ENCODE results near the gene MPC2. TPM values are rescaled to one million over a fixed set of nuclear protein-coding genes. Genes with fewer than 3 reads are reported as not detected.

The MPC2 gene
- polyA plus RNA-seq, 1 donor (not counting 4 experiments of a cell fraction or from before 2014, with no cell fraction given): 61.6 TPM

GRCh38 chr1:167943541-167943940 lies 6.7 kb upstream of the MPC2 start:
- dilution Hi-C loops (cut with MboI; ENCODE audit: extremely low pct_ligation_motif_present, low sequenced_read_pairs): no loop called here
- DNase-seq (ENCODE audit: low read depth, low spot score) (peak; percentile 19), FAIRE-seq (no peak)
- no peaks in the 10 kb centered on the region for H3K9me1 ChIP-seq (ENCODE audit: control insufficient read depth, extremely low read depth, insufficient read depth, low read length)
- no peak overlapping the region for H3K4me3 ChIP-seq (ENCODE audit: control insufficient read depth in 2 of 3, extremely low read depth in 1 of 3, insufficient read depth in 2 of 3, low read depth in 1 of 3, low read length in 3 of 3)
- H3K9ac ChIP-seq (ENCODE audit: control insufficient read depth, extremely low read depth, insufficient read depth, low read length): no peak overlapping the region
- H4K20me1 ChIP-seq (ENCODE audit: control insufficient read depth, extremely low read depth, insufficient read depth, low read length): no peaks in the 10 kb centered on the region
- H3K36me3 ChIP-seq (ENCODE audit: control insufficient read depth in 2 of 2, extremely low read depth in 1 of 2, insufficient read depth in 2 of 2, low read length in 2 of 2): peaks cover 0 to 4% of the 10 kb centered on the region in 2 experiments
- no peak for TF ChIP-seq EZH2 (IDR thresholded peaks at IDR 0.05; ENCODE audit: low read length)
- TF ChIP-seq CTCF (optimal IDR thresholded peaks at IDR 0.05 in 1 of 3, IDR thresholded peaks at IDR 0.05 in 1 of 3, conservative IDR thresholded peaks at IDR 0.05 in 1 of 3; ENCODE audit: extremely low read depth in 1 of 3, insufficient read depth in 2 of 3, low read length in 3 of 3): no peak
- no peak overlapping the region for H2AFZ ChIP-seq (ENCODE audit: control insufficient read depth, low read length)
- no peaks in the 10 kb centered on the region for H3K9me3 ChIP-seq (ENCODE audit: control insufficient read depth, low read depth, low read length)
- no peaks in the 10 kb centered on the region for H3K27me3 ChIP-seq (ENCODE audit: control insufficient read depth, extremely low read depth, insufficient read depth, low read length)
- H3K27ac ChIP-seq (ENCODE audit: control insufficient read depth, insufficient read depth, low read length): no peak overlapping the region
- H3K4me1 ChIP-seq (ENCODE audit: control insufficient read depth, extremely low read depth, insufficient read depth, low read length): no peaks in the 10 kb centered on the region
- peaks cover 93% of the 10 kb centered on the region for H3K79me2 ChIP-seq (ENCODE audit: control insufficient read depth, insufficient read depth, low read length)
- H3K4me2 ChIP-seq (ENCODE audit: control insufficient read depth, extremely low read depth, insufficient read depth, low read depth, low read length): no peak overlapping the region

GRCh38 chr1:167940264-167940663 lies 3.4 kb upstream of the MPC2 start:
- no peaks in the 10 kb centered on the region for H3K9me3 ChIP-seq (ENCODE audit: control insufficient read depth, low read depth, low read length)
- H2AFZ ChIP-seq (ENCODE audit: control insufficient read depth, low read length): no peak overlapping the region
- no peaks in the 10 kb centered on the region for H3K9me1 ChIP-seq (ENCODE audit: control insufficient read depth, extremely low read depth, insufficient read depth, low read length)
- peaks cover 0 to 4% of the 10 kb centered on the region in 2 experiments for H3K36me3 ChIP-seq (ENCODE audit: control insufficient read depth in 2 of 2, extremely low read depth in 1 of 2, insufficient read depth in 2 of 2, low read length in 2 of 2)
- no peak for FAIRE-seq
- H3K4me3 ChIP-seq (ENCODE audit: control insufficient read depth in 2 of 3, extremely low read depth in 1 of 3, insufficient read depth in 2 of 3, low read depth in 1 of 3, low read length in 3 of 3): no peak overlapping the region
- no peaks in the 10 kb centered on the region for H3K27me3 ChIP-seq (ENCODE audit: control insufficient read depth, extremely low read depth, insufficient read depth, low read length)
- dilution Hi-C loops (cut with MboI; ENCODE audit: extremely low pct_ligation_motif_present, low sequenced_read_pairs): no loop called here
- H4K20me1 ChIP-seq (ENCODE audit: control insufficient read depth, extremely low read depth, insufficient read depth, low read length): no peaks in the 10 kb centered on the region
- peaks cover 84% of the 10 kb centered on the region for H3K79me2 ChIP-seq (ENCODE audit: control insufficient read depth, insufficient read depth, low read length)
- H3K9ac ChIP-seq (ENCODE audit: control insufficient read depth, extremely low read depth, insufficient read depth, low read length): no peak overlapping the region
- H3K4me1 ChIP-seq (ENCODE audit: control insufficient read depth, extremely low read depth, insufficient read depth, low read length): no peaks in the 10 kb centered on the region
- TF ChIP-seq EZH2 (IDR thresholded peaks at IDR 0.05; ENCODE audit: low read length) (no peak), CTCF (optimal IDR thresholded peaks at IDR 0.05 in 1 of 3, IDR thresholded peaks at IDR 0.05 in 1 of 3, conservative IDR thresholded peaks at IDR 0.05 in 1 of 3; ENCODE audit: extremely low read depth in 1 of 3, insufficient read depth in 2 of 3, low read length in 3 of 3) (no peak)
- no peak overlapping the region for H3K4me2 ChIP-seq (ENCODE audit: control insufficient read depth, extremely low read depth, insufficient read depth, low read depth, low read length)
- H3K27ac ChIP-seq (ENCODE audit: control insufficient read depth, insufficient read depth, low read length): no peak overlapping the region
- DNase-seq (ENCODE audit: low read depth, low spot score): no peak
